RWPE2 (cell line): Measurements from ENCODE around the gene MT1A.

ENCODE experiments used
- ATAC-seq: fragments of 200-7000 bp; cut with Tn5 transposase; 3 replicates; pipeline ENCODE4 v1.9.1; 2021; ENCODE audit warnings: low read depth
- DNase-seq: peaks from one replicate; pipeline ENCODE4 v3.0.0-alpha.2; 2020; ENCODE audit warnings: low spot score
- H3K27ac ChIP-seq: fragments of 450-650 bp; 2 replicates; pipeline ENCODE4 v1.5.1; 2017; ENCODE audit warnings: mild to moderate bottlenecking; ENCODE audit not compliant: poor library complexity, severe bottlenecking
- H3K27me3 ChIP-seq: fragments of 250-450 bp; sonication (Bioruptor Pico); 2 replicates; pipeline ENCODE4 v1.5.1; 2021; ENCODE audit warnings: mild to moderate bottlenecking, moderate library complexity; ENCODE audit not compliant: insufficient read depth, poor library complexity, severe bottlenecking
- H3K36me3 ChIP-seq: fragments of 250-450 bp; sonication (Bioruptor Pico); 2 replicates; pipeline ENCODE4 v1.5.1; 2020; ENCODE audit warnings: low read depth, mild to moderate bottlenecking, moderate library complexity
- H3K4me1 ChIP-seq: fragments of 250-450 bp; sonication (Bioruptor Pico); 2 replicates; pipeline ENCODE4 v1.5.1; 2021; ENCODE audit warnings: mild to moderate bottlenecking, moderate library complexity; ENCODE audit not compliant: insufficient read depth, poor library complexity, severe bottlenecking
- H3K4me3 ChIP-seq: fragments of 250-450 bp; sonication (Bioruptor Pico); 2 replicates; pipeline ENCODE4 v1.5.1; 2021; ENCODE audit warnings: mild to moderate bottlenecking, moderate library complexity; ENCODE audit not compliant: severe bottlenecking
- H3K9me3 ChIP-seq: fragments of 250-450 bp; sonication (Bioruptor Pico); 2 replicates; pipeline ENCODE4 v1.5.1; 2021; ENCODE audit warnings: mild to moderate bottlenecking, moderate library complexity; ENCODE audit not compliant: severe bottlenecking
- TF ChIP-seq, protein P1 (sequence below): fragments of 450-650 bp; IDR thresholded peaks from one replicate; pipeline ENCODE4 v1.5.1; 2017; ENCODE audit warnings: mild to moderate bottlenecking, moderate library complexity; ENCODE audit not compliant: poor library complexity, severe bottlenecking

The MT1A gene

DNA sequence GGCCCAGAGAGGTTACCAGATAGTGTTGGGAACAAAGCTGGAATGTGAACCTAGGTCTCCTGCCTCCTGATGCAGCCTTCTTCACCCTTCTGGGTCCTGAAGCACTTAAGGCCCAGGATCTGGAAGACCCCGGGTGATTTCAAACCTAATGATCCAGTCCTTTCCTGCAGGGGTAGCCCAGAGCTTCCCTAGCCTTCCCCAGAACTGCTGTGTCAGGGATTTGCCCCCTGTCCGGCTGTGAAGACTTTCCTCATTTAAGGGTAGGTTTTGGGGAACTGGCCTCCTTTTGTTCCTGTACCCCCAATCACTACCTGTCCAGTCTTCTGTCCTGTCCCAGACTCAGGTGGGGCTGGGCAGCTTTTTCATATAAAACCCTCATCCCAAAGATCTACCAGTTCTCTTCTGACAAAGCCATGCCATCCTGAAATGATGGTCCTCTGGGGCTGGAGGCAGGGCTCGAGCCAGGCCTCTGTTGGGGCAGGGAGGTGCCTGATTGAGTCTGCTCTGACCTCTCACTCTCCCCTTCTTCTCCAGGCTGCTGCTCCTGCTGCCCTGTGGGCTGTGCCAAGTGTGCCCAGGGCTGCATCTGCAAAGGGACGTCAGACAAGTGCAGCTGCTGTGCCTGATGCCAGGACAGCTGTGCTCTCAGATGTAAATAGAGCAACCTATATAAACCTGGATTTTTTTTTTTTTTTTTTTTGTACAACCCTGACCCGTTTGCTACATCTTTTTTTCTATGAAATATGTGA lies 45.1 kb downstream of the MT1A start:
- Histone ChIP-seq H3K9me3 (no peaks in the 10 kb centered on the region), H3K36me3 (peaks cover 36% of the 10 kb centered on the region), H3K4me1 (peaks cover 12% of the 10 kb centered on the region), H3K4me3 (peak overlapping the region; percentile 45), H3K27ac (peak overlapping the region; percentile 75), H3K27me3 (no peaks in the 10 kb centered on the region)
- ATAC-seq (no peak), DNase-seq (no peak)
- TF ChIP-seq, protein P1, sequence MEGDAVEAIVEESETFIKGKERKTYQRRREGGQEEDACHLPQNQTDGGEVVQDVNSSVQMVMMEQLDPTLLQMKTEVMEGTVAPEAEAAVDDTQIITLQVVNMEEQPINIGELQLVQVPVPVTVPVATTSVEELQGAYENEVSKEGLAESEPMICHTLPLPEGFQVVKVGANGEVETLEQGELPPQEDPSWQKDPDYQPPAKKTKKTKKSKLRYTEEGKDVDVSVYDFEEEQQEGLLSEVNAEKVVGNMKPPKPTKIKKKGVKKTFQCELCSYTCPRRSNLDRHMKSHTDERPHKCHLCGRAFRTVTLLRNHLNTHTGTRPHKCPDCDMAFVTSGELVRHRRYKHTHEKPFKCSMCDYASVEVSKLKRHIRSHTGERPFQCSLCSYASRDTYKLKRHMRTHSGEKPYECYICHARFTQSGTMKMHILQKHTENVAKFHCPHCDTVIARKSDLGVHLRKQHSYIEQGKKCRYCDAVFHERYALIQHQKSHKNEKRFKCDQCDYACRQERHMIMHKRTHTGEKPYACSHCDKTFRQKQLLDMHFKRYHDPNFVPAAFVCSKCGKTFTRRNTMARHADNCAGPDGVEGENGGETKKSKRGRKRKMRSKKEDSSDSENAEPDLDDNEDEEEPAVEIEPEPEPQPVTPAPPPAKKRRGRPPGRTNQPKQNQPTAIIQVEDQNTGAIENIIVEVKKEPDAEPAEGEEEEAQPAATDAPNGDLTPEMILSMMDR: no peak

DNA sequence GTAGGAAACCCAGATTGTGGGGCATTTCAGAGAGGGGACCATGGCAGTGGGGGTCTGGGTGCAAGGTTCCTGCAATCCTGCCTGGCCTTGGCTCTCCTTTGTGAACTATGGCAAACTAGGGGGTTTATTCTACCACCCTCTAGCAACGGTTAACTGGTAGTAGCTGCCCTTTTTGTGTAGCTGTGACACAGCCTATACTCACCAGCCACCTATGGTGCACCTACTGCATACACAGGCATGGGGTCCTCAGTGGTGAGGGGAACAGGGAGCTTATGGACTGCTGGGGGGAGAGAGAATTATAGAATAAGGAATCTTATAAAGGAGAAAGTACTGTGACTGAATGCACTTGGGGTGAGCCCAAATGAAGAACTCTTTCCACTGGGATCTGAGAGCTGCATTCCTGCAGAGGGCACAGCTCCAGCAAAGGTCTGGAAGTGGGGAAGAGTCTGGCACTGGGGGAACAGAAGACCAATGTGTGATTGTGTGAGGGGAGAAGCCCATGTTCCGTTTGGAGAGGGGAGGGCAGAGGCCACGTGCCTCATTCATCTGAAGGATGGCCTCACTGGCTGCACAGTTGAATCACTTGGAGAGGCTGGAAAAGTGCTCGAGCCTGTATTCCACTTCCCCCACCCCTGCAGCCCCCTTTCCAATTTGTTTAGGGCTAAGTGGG lies 45.9 kb downstream of the MT1A start:
- H3K4me3 ChIP-seq: no peak overlapping the region
- ATAC-seq (0 out of 3 replicates have a peak, but pooled peaks have one; percentile 2), DNase-seq (no peak)
- TF ChIP-seq, protein P1: no peak
- H3K36me3 ChIP-seq: peaks cover 36% of the 10 kb centered on the region
- H3K4me1 ChIP-seq: peaks cover 17% of the 10 kb centered on the region
- H3K9me3 ChIP-seq: no peaks in the 10 kb centered on the region
- no peaks in the 10 kb centered on the region for H3K27me3 ChIP-seq
- H3K27ac ChIP-seq: peak overlapping the region; percentile 75

DNA sequence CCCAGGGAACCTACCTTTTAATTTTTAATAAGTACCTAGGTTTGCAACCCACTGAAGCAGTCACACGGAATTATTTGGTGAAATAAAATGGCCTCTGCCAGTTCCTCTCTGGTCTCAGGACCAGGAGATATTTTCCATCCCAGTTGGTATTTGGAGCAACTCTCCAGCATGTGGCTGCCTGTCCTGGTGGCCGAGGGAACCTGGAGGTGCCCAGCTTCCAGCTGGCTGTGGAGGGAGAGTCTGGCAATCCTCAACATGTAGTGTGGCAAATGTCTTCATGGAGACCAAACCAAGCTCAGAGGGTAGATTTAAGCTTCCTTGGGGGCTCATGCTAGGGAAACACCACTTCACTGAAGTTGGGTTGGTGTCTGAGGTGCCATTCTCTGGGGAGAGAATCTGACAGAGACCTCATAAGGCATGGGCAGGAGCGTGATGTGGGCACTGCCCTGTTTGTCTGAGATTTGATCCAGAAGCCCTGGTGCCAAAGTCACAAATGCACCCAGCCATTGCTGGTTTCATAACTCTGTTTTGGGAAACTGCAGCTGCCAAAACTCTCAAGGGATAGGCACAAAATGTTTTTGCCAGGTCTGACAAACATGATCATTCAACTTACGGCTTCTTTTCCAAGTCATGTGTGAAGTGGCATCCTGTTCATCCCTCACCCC lies 46.6 kb downstream of the MT1A start:
- Histone ChIP-seq H3K4me3 (no peak overlapping the region), H3K27me3 (no peaks in the 10 kb centered on the region), H3K27ac (peak overlapping the region; percentile 75), H3K4me1 (peaks cover 21% of the 10 kb centered on the region), H3K9me3 (no peaks in the 10 kb centered on the region), H3K36me3 (peaks cover 36% of the 10 kb centered on the region)
- DNase-seq: no peak
- peak; percentile 3; the same call in 1 of the 3 replicates for ATAC-seq
- TF ChIP-seq, protein P1: no peak

DNA sequence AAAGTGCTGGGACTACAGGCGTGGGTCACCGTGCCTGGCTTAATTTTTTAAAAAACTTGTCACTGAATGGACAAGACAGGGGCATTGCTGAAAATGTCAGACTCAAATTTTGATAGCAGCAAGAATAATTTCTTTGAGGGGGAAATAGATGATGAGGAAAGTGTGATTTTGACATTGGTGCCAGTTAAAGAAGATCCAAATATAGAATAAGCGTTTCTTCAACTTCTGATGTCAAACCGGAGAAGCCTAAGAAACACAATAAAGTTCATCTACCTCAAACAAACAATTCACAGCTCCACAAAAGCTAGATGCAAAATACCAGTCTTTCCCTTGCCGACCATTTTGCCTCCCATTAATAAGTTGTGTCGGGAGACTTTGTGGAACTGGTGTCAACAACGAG lies 48.3 kb downstream of the MT1A start:
- no peak for ATAC-seq
- TF ChIP-seq, protein P1: no peak
- no peak overlapping the region for H3K27ac ChIP-seq

More for the DNA sequence above, 48.3 kb downstream of the MT1A start:
- peaks cover 36% of the 10 kb centered on the region for H3K36me3 ChIP-seq
- H3K4me3 ChIP-seq: no peak overlapping the region
- no peaks in the 10 kb centered on the region for H3K27me3 ChIP-seq
- no peak for DNase-seq
- peaks cover 28% of the 10 kb centered on the region for H3K4me1 ChIP-seq
- H3K9me3 ChIP-seq: no peaks in the 10 kb centered on the region
